ENCODE data around the gene AFAP1L2.

The AFAP1L2 gene

DNA sequence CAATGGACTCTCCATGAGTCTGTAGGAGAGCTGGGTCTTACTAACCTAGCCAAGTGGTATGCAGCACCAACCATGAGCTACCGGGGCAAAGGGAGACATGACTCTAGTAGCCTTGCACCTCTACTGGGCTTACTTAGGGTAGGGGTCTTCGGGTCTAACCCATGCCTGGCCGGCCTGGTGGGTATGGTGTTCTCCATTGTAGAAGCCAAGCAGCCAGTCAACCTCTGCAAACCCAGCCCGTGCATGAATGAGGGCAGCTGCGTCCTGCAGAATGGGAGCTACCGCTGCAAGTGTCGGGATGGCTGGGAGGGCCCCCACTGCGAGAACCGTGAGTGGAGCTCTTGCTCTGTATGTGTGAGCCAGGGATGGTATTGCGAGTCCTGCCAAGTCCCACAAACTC lies 114.3 kb downstream of the AFAP1L2 start:
- in situ Hi-C loops (cut with HindIII; ENCODE audit: low sequenced_read_pairs) = no loop called here
- DNase-seq (ENCODE audit: low read depth, low spot score) = no peak
- H3K4me3 ChIP-seq (ENCODE audit: low read depth, low read length) = no peak overlapping the region
- TF ChIP-seq, protein P1, sequence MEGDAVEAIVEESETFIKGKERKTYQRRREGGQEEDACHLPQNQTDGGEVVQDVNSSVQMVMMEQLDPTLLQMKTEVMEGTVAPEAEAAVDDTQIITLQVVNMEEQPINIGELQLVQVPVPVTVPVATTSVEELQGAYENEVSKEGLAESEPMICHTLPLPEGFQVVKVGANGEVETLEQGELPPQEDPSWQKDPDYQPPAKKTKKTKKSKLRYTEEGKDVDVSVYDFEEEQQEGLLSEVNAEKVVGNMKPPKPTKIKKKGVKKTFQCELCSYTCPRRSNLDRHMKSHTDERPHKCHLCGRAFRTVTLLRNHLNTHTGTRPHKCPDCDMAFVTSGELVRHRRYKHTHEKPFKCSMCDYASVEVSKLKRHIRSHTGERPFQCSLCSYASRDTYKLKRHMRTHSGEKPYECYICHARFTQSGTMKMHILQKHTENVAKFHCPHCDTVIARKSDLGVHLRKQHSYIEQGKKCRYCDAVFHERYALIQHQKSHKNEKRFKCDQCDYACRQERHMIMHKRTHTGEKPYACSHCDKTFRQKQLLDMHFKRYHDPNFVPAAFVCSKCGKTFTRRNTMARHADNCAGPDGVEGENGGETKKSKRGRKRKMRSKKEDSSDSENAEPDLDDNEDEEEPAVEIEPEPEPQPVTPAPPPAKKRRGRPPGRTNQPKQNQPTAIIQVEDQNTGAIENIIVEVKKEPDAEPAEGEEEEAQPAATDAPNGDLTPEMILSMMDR (IDR thresholded peaks at IDR 0.05; ENCODE audit: low read depth, low read length) = no peak

DNA sequence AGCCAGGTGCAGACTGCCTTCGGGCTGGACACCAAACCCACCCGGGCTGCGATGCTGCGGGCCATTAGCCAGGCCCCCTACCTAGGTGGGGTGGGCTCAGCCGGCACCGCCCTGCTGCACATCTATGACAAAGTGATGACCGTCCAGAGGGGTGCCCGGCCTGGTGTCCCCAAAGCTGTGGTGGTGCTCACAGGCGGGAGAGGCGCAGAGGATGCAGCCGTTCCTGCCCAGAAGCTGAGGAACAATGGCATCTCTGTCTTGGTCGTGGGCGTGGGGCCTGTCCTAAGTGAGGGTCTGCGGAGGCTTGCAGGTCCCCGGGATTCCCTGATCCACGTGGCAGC lies 115.2 kb downstream of the AFAP1L2 start:
- no peak overlapping the region for H3K4me3 ChIP-seq (ENCODE audit: low read depth, low read length)

DNA sequence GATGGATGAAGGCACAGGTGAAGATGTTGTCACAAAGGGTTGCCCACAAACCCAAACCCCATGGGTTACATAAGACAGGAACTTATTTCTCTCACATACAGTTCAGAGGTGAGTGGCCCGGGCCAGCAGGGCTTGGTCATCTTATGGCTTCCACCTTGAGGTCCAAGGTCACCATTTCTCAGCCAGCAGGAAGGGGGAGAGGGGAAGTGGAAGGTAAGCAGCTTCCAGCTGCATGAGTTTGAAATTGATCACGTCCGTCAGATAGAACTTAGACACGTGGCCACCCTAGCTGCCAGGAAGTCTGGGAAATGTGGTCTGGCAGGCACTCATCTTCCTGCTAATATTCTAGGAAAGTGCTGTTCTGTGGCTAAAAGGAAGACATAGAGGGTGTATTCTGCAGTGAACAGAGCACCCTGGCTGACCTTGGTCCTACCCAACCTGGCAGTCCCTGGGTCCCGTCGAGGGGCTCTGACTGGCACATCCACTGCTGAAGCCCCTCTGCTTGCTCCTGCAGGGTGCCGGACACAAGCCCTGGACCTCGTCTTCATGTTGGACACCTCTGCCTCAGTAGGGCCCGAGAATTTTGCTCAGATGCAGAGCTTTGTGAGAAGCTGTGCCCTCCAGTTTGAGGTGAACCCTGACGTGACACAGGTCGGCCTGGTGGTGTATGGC lies 115.7 kb downstream of the AFAP1L2 start:
- DNase-seq (ENCODE audit: low read depth, low spot score) = no peak
- no peak overlapping the region for H3K4me3 ChIP-seq (ENCODE audit: low read depth, low read length)
- in situ Hi-C loops (cut with HindIII; ENCODE audit: low sequenced_read_pairs) = no loop called here
- TF ChIP-seq, protein P1 (IDR thresholded peaks at IDR 0.05; ENCODE audit: low read depth, low read length) = no peak

More for the DNA sequence above, 115.2 kb downstream of the AFAP1L2 start:
- TF ChIP-seq, protein P1 (IDR thresholded peaks at IDR 0.05; ENCODE audit: low read depth, low read length) = no peak
- in situ Hi-C loops (cut with HindIII; ENCODE audit: low sequenced_read_pairs) = no loop called here
- no peak for DNase-seq (ENCODE audit: low read depth, low spot score)

DNA sequence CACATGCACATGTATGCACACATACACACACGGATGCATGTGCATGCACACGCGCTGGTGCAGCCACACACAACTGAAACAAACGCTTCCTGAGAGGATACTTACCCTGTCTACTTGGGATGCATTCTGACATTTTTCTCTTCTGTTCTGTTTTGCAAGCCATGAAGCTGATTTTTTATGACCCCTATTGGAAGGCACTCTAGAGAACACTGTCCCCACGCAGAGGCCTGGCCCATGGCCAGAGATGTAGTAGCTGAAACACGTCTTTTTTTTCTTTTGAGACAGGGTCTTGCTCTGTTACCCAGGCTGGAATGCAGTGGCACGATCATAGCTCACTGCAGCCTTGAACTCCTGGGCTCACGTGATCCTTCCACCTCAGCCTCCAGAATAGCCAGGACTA lies 117.4 kb downstream of the AFAP1L2 start:
- no peak overlapping the region for H3K4me3 ChIP-seq (ENCODE audit: low read depth, low read length)
- in situ Hi-C loops (cut with HindIII; ENCODE audit: low sequenced_read_pairs) = no loop called here
- TF ChIP-seq, protein P1 (IDR thresholded peaks at IDR 0.05; ENCODE audit: low read depth, low read length) = no peak
- DNase-seq (ENCODE audit: low read depth, low spot score) = no peak

DNA sequence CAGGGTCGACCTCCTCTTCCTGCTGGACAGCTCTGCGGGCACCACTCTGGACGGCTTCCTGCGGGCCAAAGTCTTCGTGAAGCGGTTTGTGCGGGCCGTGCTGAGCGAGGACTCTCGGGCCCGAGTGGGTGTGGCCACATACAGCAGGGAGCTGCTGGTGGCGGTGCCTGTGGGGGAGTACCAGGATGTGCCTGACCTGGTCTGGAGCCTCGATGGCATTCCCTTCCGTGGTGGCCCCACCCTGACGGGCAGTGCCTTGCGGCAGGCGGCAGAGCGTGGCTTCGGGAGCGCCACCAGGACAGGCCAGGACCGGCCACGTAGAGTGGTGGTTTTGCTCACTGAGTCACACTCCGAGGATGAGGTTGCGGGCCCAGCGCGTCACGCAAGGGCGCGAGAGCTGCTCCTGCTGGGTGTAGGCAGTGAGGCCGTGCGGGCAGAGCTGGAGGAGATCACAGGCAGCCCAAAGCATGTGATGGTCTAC lies 118.3 kb downstream of the AFAP1L2 start:
- DNase-seq (ENCODE audit: low read depth, low spot score) = no peak
- TF ChIP-seq, protein P1 (IDR thresholded peaks at IDR 0.05; ENCODE audit: low read depth, low read length) = no peak
- in situ Hi-C loops (cut with HindIII; ENCODE audit: low sequenced_read_pairs) = no loop called here

DNA sequence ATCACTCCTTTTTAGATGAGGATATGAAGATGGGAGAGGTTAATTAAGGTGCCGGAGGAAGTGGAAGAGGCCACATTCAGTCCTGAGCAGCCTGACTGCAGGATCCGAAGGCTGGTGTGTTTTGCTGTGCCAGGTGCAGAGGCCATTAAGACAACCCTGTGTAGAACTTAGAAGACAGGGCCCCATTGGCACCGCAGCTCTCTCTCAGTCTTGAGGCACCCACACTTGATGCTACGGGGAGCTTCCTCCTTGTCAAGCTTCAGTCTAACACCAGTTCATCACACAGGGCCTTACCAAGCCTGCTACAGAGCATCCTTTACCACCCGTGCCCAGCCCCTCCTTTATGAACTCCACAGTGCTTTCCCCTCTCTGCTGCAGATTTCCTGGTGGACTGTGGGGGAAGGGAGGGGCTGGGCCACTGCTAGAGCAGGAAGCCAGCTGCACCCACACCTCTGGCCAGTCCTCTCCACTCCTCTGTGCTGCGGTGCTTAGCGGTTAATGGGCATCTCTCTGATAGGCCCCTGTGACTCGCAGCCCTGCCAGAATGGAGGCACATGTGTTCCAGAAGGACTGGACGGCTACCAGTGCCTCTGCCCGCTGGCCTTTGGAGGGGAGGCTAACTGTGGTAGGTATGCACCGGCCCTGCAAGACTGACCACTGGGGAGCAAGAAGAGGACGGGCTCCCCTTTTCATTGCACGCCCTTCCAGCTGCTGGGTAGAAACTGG lies 119.8 kb downstream of the AFAP1L2 start:
- in situ Hi-C loops (cut with HindIII; ENCODE audit: low sequenced_read_pairs) = no loop called here
- TF ChIP-seq, protein P1 (IDR thresholded peaks at IDR 0.05; ENCODE audit: low read depth, low read length) = no peak
- no peak for DNase-seq (ENCODE audit: low read depth, low spot score)
- H3K4me3 ChIP-seq (ENCODE audit: low read depth, low read length) = no peak overlapping the region

More for the DNA sequence above, 118.3 kb downstream of the AFAP1L2 start:
- H3K4me3 ChIP-seq (ENCODE audit: low read depth, low read length) = no peak overlapping the region

Data from astrocyte of the spinal cord (primary cell).